OCI-LY7 (cell line): ENCODE data around the gene CLDN17. TPM values are rescaled to one million over a fixed set of nuclear protein-coding genes. Genes with fewer than 3 reads are reported as not detected.

ENCODE experiments used
- Bru-seq: library from RNA; stranded (reverse); fragments of 400-500 nt; gene quantifications from one replicate; lab custom pipeline; 2021; lab: Mats Ljungman, UMichigan
- BruChase-seq, 2 experiments: library from RNA; stranded (reverse); fragments of 400-500 nt; gene quantifications; one replicate each; lab custom pipeline; 2021; lab: Mats Ljungman, UMichigan
- BruUV-seq: library from RNA; stranded (reverse); fragments of 400-500 nt; replicated peaks from 2 replicates; lab custom pipeline; 2021; lab: Mats Ljungman, UMichigan
- CTCF ChIA-PET: fragments of 300-600 bp; sonication (Branson Sonifier 250); formaldehyde crosslinking; loops from one replicate; lab custom pipeline; 2022; ENCODE audit warnings: antibody characterized with exemption; ENCODE audit not compliant: unreplicated experiment; lab: Charles Lee
- POLR2A ChIA-PET: fragments of 300-600 bp; sonication (Branson Sonifier 250); formaldehyde crosslinking; loops from one replicate; lab custom pipeline; 2022; ENCODE audit warnings: antibody characterized with exemption; lab: Charles Lee
- DNase-seq: peaks from one replicate; pipeline ENCODE4 v3.0.0-alpha.2; 2015; ENCODE audit warnings: low spot score
- H2AFZ ChIP-seq: fragments of 200-600 bp; sonication (generic), shearing (Covaris generic); 2 replicates; pipeline ENCODE4 v1.6.1; 2014; ENCODE audit warnings: mild to moderate bottlenecking, antibody characterized with exemption, low read length, moderate library complexity
- H3K27ac ChIP-seq: fragments of 200-600 bp; sonication (generic); 2 replicates; pipeline ENCODE4 v1.5.1; 2014; ENCODE audit warnings: mixed run types, low read depth, mild to moderate bottlenecking, moderate library complexity, low read length, inconsistent platforms; ENCODE audit not compliant: poor library complexity, severe bottlenecking
- H3K36me3 ChIP-seq: fragments of 200-600 bp; sonication (generic); 2 replicates; pipeline ENCODE4 v1.6.1; 2014; ENCODE audit warnings: mild to moderate bottlenecking, antibody characterized with exemption, low read length, moderate library complexity, mixed read lengths; ENCODE audit not compliant: insufficient read depth
- H3K4me1 ChIP-seq: fragments of 200-600 bp; sonication (generic); 2 replicates; pipeline ENCODE4 v1.5.1; 2014; ENCODE audit warnings: mild to moderate bottlenecking, low read length; ENCODE audit not compliant: insufficient read depth, poor library complexity, severe bottlenecking
- H3K4me2 ChIP-seq: fragments of 200-600 bp; sonication (generic); 2 replicates; pipeline ENCODE4 v1.6.1; 2014; ENCODE audit warnings: mild to moderate bottlenecking, low read length
- H3K4me3 ChIP-seq: fragments of 200-600 bp; sonication (generic); 2 replicates; pipeline ENCODE4 v1.5.1; 2014; ENCODE audit warnings: mild to moderate bottlenecking, low read depth, low read length; ENCODE audit not compliant: poor library complexity, severe bottlenecking
- H3K79me2 ChIP-seq: fragments of 200-600 bp; sonication (generic); 2 replicates; pipeline ENCODE4 v1.6.1; 2016; ENCODE audit warnings: low read depth, mild to moderate bottlenecking, low read length, moderate library complexity, mixed read lengths; ENCODE audit not compliant: insufficient read depth
- H3K9me2 ChIP-seq: fragments of 200-600 bp; sonication (generic); 2 replicates; pipeline ENCODE4 v1.6.1; 2016; ENCODE audit warnings: mild to moderate bottlenecking, low read length, mixed read lengths; ENCODE audit not compliant: insufficient read depth
- H3K9me3 ChIP-seq: fragments of 200-600 bp; sonication (generic); 2 replicates; pipeline ENCODE4 v1.6.1; 2014; ENCODE audit warnings: mild to moderate bottlenecking, mixed run types, low read length, mixed read lengths
- H4K20me1 ChIP-seq: fragments of 200-600 bp; sonication (generic); 2 replicates; pipeline ENCODE4 v1.6.1; 2014; ENCODE audit warnings: mild to moderate bottlenecking, antibody characterized with exemption, low read length, moderate library complexity, mixed read lengths; ENCODE audit not compliant: insufficient read depth
- CTCF ChIP-seq: fragments of 200-600 bp; sonication (generic); conservative IDR thresholded peaks from 2 replicates; pipeline ENCODE4 v1.5.1; 2014; ENCODE audit warnings: mild to moderate bottlenecking, antibody characterized with exemption, low read length, moderate library complexity, mixed read lengths
- EZH2phosphoT487 ChIP-seq: fragments of 200-600 bp; sonication (generic); IDR thresholded peaks from 2 replicates; pipeline ENCODE4 v1.6.1; 2018; ENCODE audit warnings: low read depth, borderline replicate concordance, mild to moderate bottlenecking, mixed run types, antibody characterized with exemption, low read length, moderate library complexity, mixed read lengths
- intact Hi-C: fragments of 100-400 bp; cut with micrococcal nuclease; formaldehyde crosslinking; loops from one replicate; pipeline ENCODE4 v1.10.0; 2022; ENCODE audit not compliant: unreplicated experiment
- long read RNA-seq: library from polyadenylated mRNA; stranded (forward); transcript quantifications from one replicate; pipeline ENCODE4 v2.0.0, GENCODE V29; 2022
- total RNA-seq, 2 experiments: library from RNA; depleted of rRNA in 1 of 2; stranded (reverse); fragments of >200 nt in 1 of 2; shearing (Covaris generic) in 1 of 2; gene quantifications; 2 replicates each; pipeline ENCODE4 v1.2.3, GENCODE V29; 2014 to 2022

Gene CLDN17
- total RNA-seq (2014; rRNA removed; shearing (Covaris generic)): not detected in 2 replicates
- not detected in 2 replicates for total RNA-seq (2022)
- Bru-seq, nascent RNA: not detected
- BruChase-seq, experiment 1, labeled RNA remaining after a 6-hour chase: not detected
- not detected for BruChase-seq, experiment 2, labeled RNA remaining after a 2-hour chase
- long read RNA-seq: 0 reads

- Histone ChIP-seq H3K9me2 (no peaks in the 10 kb centered on the region), H3K36me3 (no peaks in the 10 kb centered on the region), H2AFZ (no peak within 1 kb of the TSS), H3K9me3 (no peaks in the 10 kb centered on the region), H3K79me2 (no peaks in the 10 kb centered on the region), H3K4me3 (no peak within 1 kb of the TSS), H3K4me1 (no peaks in the 10 kb centered on the region), H4K20me1 (no peaks in the 10 kb centered on the region), H3K4me2 (no peak within 1 kb of the TSS), H3K27ac (no peak within 1 kb of the TSS)
- intact Hi-C loops: no loop called here
- POLR2A ChIA-PET: interaction anchor here (0.6 kb wide), 1 partner anchor 123 kb away, joined by 3 read pairs; the partner anchor contains the start of gene KRTAP25-1
- no peak for TF ChIP-seq EZH2phosphoT487
- TF ChIP-seq CTCF: no peak
- DNase-seq: no peak
- CTCF ChIA-PET: no interaction called here
- no TSS peak for BruUV-seq
These were observed at the start of gene CLDN17 for GRCh38 chr21:30166705-30167104. CLDN17 (minus strand) TSS chr21:30166805; CDS start chr21:30166617, 188 bp downstream.

- H3K4me1 ChIP-seq: no peaks in the 10 kb centered on the region
- CTCF ChIA-PET: no interaction called here
These were observed 49.6 kb upstream of the CLDN17 start, which contains the start of gene CLDN8 for GRCh38 chr21:30216041-30216723. CLDN8 (minus strand) TSS chr21:30216097; CDS start chr21:30215925, 172 bp downstream.

More at GRCh38 chr21:30216041-30216723, 49.6 kb upstream of the CLDN17 start, which contains the start of gene CLDN8:
- intact Hi-C loops: no loop called here
- no TSS peak for BruUV-seq
- DNase-seq: no peak
- no peak for TF ChIP-seq EZH2phosphoT487
- TF ChIP-seq CTCF: no peak
- H2AFZ ChIP-seq: no peak within 1 kb of the TSS
- H3K27ac ChIP-seq: no peak within 1 kb of the TSS
- no peak within 1 kb of the TSS for H3K4me3 ChIP-seq
- H3K36me3 ChIP-seq: no peaks in the 10 kb centered on the region
- H3K9me2 ChIP-seq: no peaks in the 10 kb centered on the region
- H3K79me2 ChIP-seq: no peaks in the 10 kb centered on the region
- H3K9me3 ChIP-seq: no peaks in the 10 kb centered on the region
- H4K20me1 ChIP-seq: no peaks in the 10 kb centered on the region
- POLR2A ChIA-PET: interaction anchor here (0.7 kb wide), 1 partner anchor 386 kb away, joined by 3 read pairs; no protein-coding TSS in a partner anchor
- no peak within 1 kb of the TSS for H3K4me2 ChIP-seq
